Measurements from ENCODE around the gene AKIRIN1.

GRCh38 chr1:38950553-38950952, 40.5 kb upstream of the AKIRIN1 start:
- TF ChIP-seq CTCF (IDR thresholded peaks at IDR 0.05) (no peak), POLR2A (IDR thresholded peaks at IDR 0.05) (no peak)

All from prostate gland (tissue), 2 donors.